AG09319 (cell line): ENCODE measurements around the gene CCAR1.

Experiments
- DNase-seq: peaks from one replicate; pipeline ENCODE4 v3.0.0-alpha.2; 2010; ENCODE audit warnings: low read depth; ENCODE audit errors: extremely low read depth
- CTCF ChIP-seq: IDR thresholded peaks from 2 replicates; pipeline ENCODE4 v1.5.1; 2011; ENCODE audit warnings: low read depth, mild to moderate bottlenecking, inconsistent platforms, low read length, moderate library complexity

CCAR1 gene

GRCh38 chr10:68781613-68782574 lies 60.9 kb downstream of the CCAR1 start:
- TF ChIP-seq CTCF: no peak
- DNase-seq: no peak

GRCh38 chr10:68784476-68784875 lies 63.4 kb downstream of the CCAR1 start:
- TF ChIP-seq CTCF: no peak
- DNase-seq: no peak

- no peak for DNase-seq
- TF ChIP-seq CTCF: no peak
These were observed 66.8 kb downstream of the CCAR1 start for GRCh38 chr10:68787813-68788212.

- no peak for TF ChIP-seq CTCF
These were observed 69.4 kb downstream of the CCAR1 start for GRCh38 chr10:68790476-68790875.

GRCh38 chr10:68792115-68792514 lies 71.1 kb downstream of the CCAR1 start:
- no peak for DNase-seq
- TF ChIP-seq CTCF: peak; percentile 25

More at GRCh38 chr10:68790476-68790875, 69.4 kb downstream of the CCAR1 start:
- no peak for DNase-seq

- no peak for TF ChIP-seq CTCF
These were observed 75.0 kb downstream of the CCAR1 start for GRCh38 chr10:68795886-68796532.

GRCh38 chr10:68796605-68797004 lies 75.6 kb downstream of the CCAR1 start:
- no peak for TF ChIP-seq CTCF
- no peak for DNase-seq

More at GRCh38 chr10:68795886-68796532, 75.0 kb downstream of the CCAR1 start:
- DNase-seq: no peak
